GM12878 (cell line): ENCODE data around the gene SYK. TPM values are rescaled to one million over a fixed set of nuclear protein-coding genes. Genes with fewer than 3 reads are reported as not detected.

Source experiments
- ATAC-seq: fragments of 200-7000 bp; cut with Tn5 transposase; 3 replicates; pipeline ENCODE4 v1.9.1; 2020; ENCODE audit warnings: mild to moderate bottlenecking, moderate library complexity
- BruUV-seq: library from RNA; stranded (reverse); fragments of 400-500 nt; replicated peaks from 2 replicates; lab custom pipeline; 2021; lab: Mats Ljungman, UMichigan
- CTCF ChIA-PET: fragments of 300-600 bp; sonication (Branson Sonifier 250); formaldehyde crosslinking; extraction: SDS; loops from one replicate; lab custom pipeline; 2021; ENCODE audit warnings: inconsistent platforms; lab: Yijun Ruan, JAX
- POLR2A ChIA-PET: fragments of 350-600 bp; formaldehyde crosslinking; extraction: SDS; loops from one replicate; lab custom pipeline; 2021; ENCODE audit warnings: inconsistent platforms; lab: Charles Lee
- RAD21 ChIA-PET: fragments of 300-600 bp; sonication (Branson Sonifier 250); formaldehyde crosslinking; loops from one replicate; lab custom pipeline; 2023; ENCODE audit warnings: antibody characterized with exemption; ENCODE audit not compliant: unreplicated experiment; lab: Charles Lee
- SMC1A ChIA-PET: fragments of 300-600 bp; sonication (Branson Sonifier 250); formaldehyde crosslinking; loops from one replicate; lab custom pipeline; 2023; ENCODE audit not compliant: unreplicated experiment, uncharacterized antibody; lab: Charles Lee
- DNase-seq: peaks from one replicate; pipeline ENCODE4 v3.0.0-alpha.2; 2011; ENCODE audit warnings: low read depth, low spot score
- FAIRE-seq: peaks from 3 replicates; lab custom pipeline; 2011; peaks lifted over from hg19 to GRCh38; lab: Jason Lieb, UNC
- H2AFZ ChIP-seq: 2 replicates; pipeline ENCODE4 v1.6.0; 2011; ENCODE audit warnings: low read depth, low read length, control low read depth; ENCODE audit not compliant: control insufficient read depth
- H3K27ac ChIP-seq: 2 replicates; pipeline ENCODE4 v1.5.1; 2011; ENCODE audit warnings: control low read depth; ENCODE audit not compliant: control insufficient read depth, insufficient read depth
- H3K27me3 ChIP-seq, 2 experiments: replicated peaks in 1 of 2; 2 replicates each; pipeline versions ENCODE4 v1.6.0 to v1.6.1; 2011; ENCODE audit warnings: low read length in 1 of 2; ENCODE audit not compliant: control insufficient read depth in 2 of 2, insufficient read depth in 2 of 2
- H3K36me3 ChIP-seq, 2 experiments: 2 replicates each; pipeline ENCODE4 v1.5.1; 2011; ENCODE audit warnings: low read length in 1 of 2; ENCODE audit not compliant: control insufficient read depth in 2 of 2, insufficient read depth in 2 of 2
- H3K4me1 ChIP-seq: 2 replicates; pipeline ENCODE4 v1.6.1; 2011; ENCODE audit warnings: mild to moderate bottlenecking, low read length, moderate library complexity, mixed read lengths; ENCODE audit not compliant: control insufficient read depth, insufficient read depth
- H3K4me2 ChIP-seq: 2 replicates; pipeline ENCODE4 v1.6.0; 2011; ENCODE audit warnings: control low read depth; ENCODE audit not compliant: control insufficient read depth, insufficient read depth
- H3K4me3 ChIP-seq: fragments of 200-600 bp; sonication (generic); 2 replicates; pipeline ENCODE4 v1.5.1; 2016
- H3K79me2 ChIP-seq: 2 replicates; pipeline ENCODE4 v1.6.0; 2011; ENCODE audit warnings: low read length; ENCODE audit not compliant: control insufficient read depth, insufficient read depth
- H3K9ac ChIP-seq: 2 replicates; pipeline ENCODE4 v1.8.0; 2011; ENCODE audit warnings: low read length, control low read depth, mixed read lengths; ENCODE audit not compliant: control insufficient read depth, insufficient read depth
- H3K9me3 ChIP-seq: replicated peaks from 3 replicates; pipeline ENCODE4 v1.5.1; 2011; ENCODE audit warnings: mild to moderate bottlenecking, low read length; ENCODE audit not compliant: control insufficient read depth, insufficient read depth
- H4K20me1 ChIP-seq: 2 replicates; pipeline ENCODE4 v1.6.0; 2011; ENCODE audit not compliant: control insufficient read depth, insufficient read depth
- BHLHE40 ChIP-seq, 2 experiments: fragments of 450-650 bp in 1 of 2; IDR thresholded peaks; 2 replicates each; pipeline ENCODE4 v1.6.1; 2011 to 2017; ENCODE audit warnings: low read depth in 2 of 2, borderline replicate concordance in 1 of 2, improper control_type of control experiment in 1 of 2, low read length in 1 of 2, mild to moderate bottlenecking in 1 of 2
- BRCA1 ChIP-seq: IDR thresholded peaks from 2 replicates; pipeline ENCODE4 v1.6.1; 2011; ENCODE audit warnings: low read depth, low read length, improper control_type of control experiment
- CHD1 ChIP-seq: IDR thresholded peaks from 2 replicates; pipeline ENCODE4 v1.6.1; 2012; ENCODE audit warnings: low read depth, low read length, improper control_type of control experiment
- CTCF ChIP-seq, 3 experiments: IDR thresholded peaks in 2 of 3; conservative IDR thresholded peaks in 1 of 3; 2 replicates each; pipeline ENCODE4 v1.5.1; 2011; ENCODE audit warnings: low read depth in 3 of 3, low read length in 3 of 3, mild to moderate bottlenecking in 3 of 3, control low read depth in 2 of 3, moderate library complexity in 2 of 3, inconsistent platforms in 1 of 3, mixed read lengths in 1 of 3; ENCODE audit not compliant: control insufficient read depth in 2 of 3, insufficient read depth in 1 of 3; ENCODE audit errors: extremely low read depth in 1 of 3
- HCFC1 ChIP-seq: fragments of 150-350 bp; IDR thresholded peaks from 2 replicates; pipeline ENCODE4 v1.6.1; 2014; ENCODE audit warnings: low read length
- MEF2B ChIP-seq: fragments of 450-650 bp; IDR thresholded peaks from 2 replicates; pipeline ENCODE4 v1.6.1; 2018; ENCODE audit warnings: mild to moderate bottlenecking, moderate library complexity; ENCODE audit not compliant: partially characterized antibody, poor library complexity, severe bottlenecking
- NFIC ChIP-seq: IDR thresholded peaks from 2 replicates; pipeline ENCODE4 v1.6.1; 2012; ENCODE audit warnings: low read depth, mild to moderate bottlenecking, inconsistent platforms, low read length, moderate library complexity
- REST ChIP-seq: IDR thresholded peaks from 2 replicates; pipeline ENCODE4 v1.6.1; 2012; ENCODE audit warnings: mild to moderate bottlenecking, low read depth, low read length
- TARDBP ChIP-seq: IDR thresholded peaks from 2 replicates; pipeline ENCODE4 v1.6.1; 2016; ENCODE audit warnings: borderline replicate concordance
- TBL1XR1 ChIP-seq: IDR thresholded peaks from 2 replicates; pipeline ENCODE4 v1.6.1; 2012; ENCODE audit warnings: low read depth, low read length, improper control_type of control experiment
- ZBTB4 ChIP-seq: fragments of 450-650 bp; formaldehyde crosslinking; IDR thresholded peaks from 2 replicates; pipeline ENCODE4 v1.4.0; 2022; ENCODE audit warnings: mild to moderate bottlenecking, moderate library complexity
- WGBS: methylation state at CpG from one replicate; pipeline ENCODE4 v1.1.6; 2016; ENCODE audit warnings: low lambda C conversion rate; ENCODE audit not compliant: insufficient replicate concordance, insufficient coverage; ENCODE audit errors: missing lambda C conversion rate; 5-methylcytosine and 5-hydroxymethylcytosine counted together
- in situ Hi-C: fragments of 300-500 bp; cut with MboI; formaldehyde crosslinking; loops from 9 replicates; pipeline ENCODE4 v1.14.3; 2018; ENCODE audit warnings: mixed read lengths
- intact Hi-C: fragments of 100-400 bp; cut with micrococcal nuclease; formaldehyde crosslinking; loops from one replicate; pipeline ENCODE4 v1.14.2; 2022; ENCODE audit not compliant: unreplicated experiment
- polyA plus RNA-seq, 11 experiments: library from polyadenylated mRNA; depleted of rRNA in 4 of 11; unstranded in 6 of 11; stranded (reverse) in 5 of 11; fragments of >200 nt; fragmentation: Nextera tagmentation in 4 of 11; fragmentation: Illumina TruSeq in 1 of 11; extraction: Ambion mirVana in 4 of 11; extraction: Trizol in 1 of 11; gene quantifications; 1 replicate in 1 of 11; 2 replicates in 10 of 11; pipeline versions ENCODE4 v1.2.1 to v1.2.3, GENCODE V29; 2011 to 2016; ENCODE audit warnings: inconsistent platforms in 2 of 11, missing spikeins in 2 of 11, low read depth in 1 of 11
- total RNA-seq, 4 experiments: library from RNA; depleted of rRNA in 3 of 4; stranded (reverse); fragments of >200 nt in 3 of 4; fragmentation: Illumina TruSeq in 1 of 4; extraction: Trizol in 1 of 4; gene quantifications; 2 replicates each; pipeline versions ENCODE4 v1.2.1 to v1.2.3, GENCODE V29; 2013 to 2021

SYK gene
- total and polyA plus RNA-seq, 10 of the 15 experiments (the other 5 are each of a cell fraction or from before 2014, with no cell fraction given): 6.5 to 135 (median 68.8) TPM

- TF ChIP-seq REST: no peak
- TF ChIP-seq ZBTB4: no peak
- TF ChIP-seq CHD1: no peak
These were observed 141.7 kb downstream of the SYK start (continued) for GRCh38 chr9:90943341-90943740.

GRCh38 chr9:90945336-90945735, 143.7 kb downstream of the SYK start:
- WGBS: 29% methylated on average over 2 of the region's 2 CpGs
- Histone ChIP-seq H3K36me3 (no peaks in the 10 kb centered on the region), H3K9me3 (peaks cover 6% of the 10 kb centered on the region; the same call in 2 of the 3 replicates), H4K20me1 (no peaks in the 10 kb centered on the region), H2AFZ (no peak overlapping the region), H3K9ac (no peak overlapping the region), H3K4me3 (no peak overlapping the region), H3K4me1 (peaks cover 10% of the 10 kb centered on the region), H3K27me3 (peaks cover 0 to 6% of the 10 kb centered on the region in 2 experiments; a peak in 3 of 4 replicates), H3K79me2 (no peaks in the 10 kb centered on the region), H3K27ac (no peak overlapping the region), H3K4me2 (no peak overlapping the region)
- intact Hi-C loops (no loop called here), in situ Hi-C loops (no loop called here)
- POLR2A ChIA-PET: no interaction called here
- SMC1A ChIA-PET: no interaction called here
- ATAC-seq (no peak), DNase-seq (no peak), FAIRE-seq (no peak)
- RAD21 ChIA-PET: interaction anchor here (0.7 kb wide), 1 partner anchor 11 kb away, joined by 3 read pairs; no protein-coding TSS in a partner anchor
- CTCF ChIA-PET: no interaction called here
- no TSS peak for BruUV-seq
- no peak for TF ChIP-seq CTCF (IDR thresholded peaks at IDR 0.05 in 2 of 3, conservative IDR thresholded peaks at IDR 0.05 in 1 of 3; ENCODE audit: control insufficient read depth in 2 of 3, extremely low read depth in 1 of 3, insufficient read depth in 1 of 3, low read depth in 3 of 3, low read length in 3 of 3)
- no peak for TF ChIP-seq BRCA1
- TF ChIP-seq NFIC: no peak
- TF ChIP-seq HCFC1: no peak
- TF ChIP-seq MEF2B: no peak
- no peak for TF ChIP-seq BHLHE40 (IDR thresholded peaks at IDR 0.05; ENCODE audit: borderline replicate concordance in 1 of 2, low read depth in 2 of 2, low read length in 1 of 2)
- TF ChIP-seq TARDBP: no peak
- TF ChIP-seq TBL1XR1: no peak
